ENCODE data around the gene VSTM4.

DNA sequence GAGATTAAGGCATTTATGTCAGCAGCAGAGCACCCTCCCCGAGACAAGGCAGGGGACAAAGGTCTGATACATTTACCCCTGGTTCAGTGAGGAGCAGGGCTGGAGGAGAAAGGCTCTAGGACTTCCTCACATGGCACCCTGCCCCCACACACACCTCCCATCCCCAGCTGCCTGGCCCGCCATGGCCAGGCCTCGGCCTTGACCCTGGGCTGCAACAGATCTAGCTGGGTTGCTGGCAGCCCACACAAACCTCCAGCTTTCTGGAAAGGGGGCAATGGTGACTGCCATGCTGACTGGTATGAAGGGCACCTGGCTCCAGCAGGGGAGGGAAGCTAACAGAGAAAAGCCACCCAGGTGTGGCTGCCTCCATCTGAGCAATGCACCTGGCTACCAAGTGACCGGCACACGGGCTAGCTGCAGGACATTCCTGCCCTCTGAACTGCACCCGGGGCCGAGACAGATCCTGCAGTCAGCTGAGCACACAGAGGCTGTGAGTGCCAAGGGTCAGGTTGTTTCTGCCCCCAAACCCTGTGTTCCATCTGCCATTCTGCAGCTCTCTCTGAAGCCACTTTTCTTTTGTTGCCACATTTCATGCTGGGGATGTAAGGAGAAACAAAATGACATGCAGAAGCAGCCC lies 89.9 kb downstream of the VSTM4 start:
- TF ChIP-seq CTCF (IDR thresholded peaks at IDR 0.05; ENCODE audit: low read depth, low read length) = no peak
- no peak for TF ChIP-seq EZH2phosphoT487 (IDR thresholded peaks at IDR 0.05; ENCODE audit: low read depth)

Measured in OCI-LY3 (cell line).